ENCODE measurements around the gene SCN4B.

The SCN4B gene

DNA sequence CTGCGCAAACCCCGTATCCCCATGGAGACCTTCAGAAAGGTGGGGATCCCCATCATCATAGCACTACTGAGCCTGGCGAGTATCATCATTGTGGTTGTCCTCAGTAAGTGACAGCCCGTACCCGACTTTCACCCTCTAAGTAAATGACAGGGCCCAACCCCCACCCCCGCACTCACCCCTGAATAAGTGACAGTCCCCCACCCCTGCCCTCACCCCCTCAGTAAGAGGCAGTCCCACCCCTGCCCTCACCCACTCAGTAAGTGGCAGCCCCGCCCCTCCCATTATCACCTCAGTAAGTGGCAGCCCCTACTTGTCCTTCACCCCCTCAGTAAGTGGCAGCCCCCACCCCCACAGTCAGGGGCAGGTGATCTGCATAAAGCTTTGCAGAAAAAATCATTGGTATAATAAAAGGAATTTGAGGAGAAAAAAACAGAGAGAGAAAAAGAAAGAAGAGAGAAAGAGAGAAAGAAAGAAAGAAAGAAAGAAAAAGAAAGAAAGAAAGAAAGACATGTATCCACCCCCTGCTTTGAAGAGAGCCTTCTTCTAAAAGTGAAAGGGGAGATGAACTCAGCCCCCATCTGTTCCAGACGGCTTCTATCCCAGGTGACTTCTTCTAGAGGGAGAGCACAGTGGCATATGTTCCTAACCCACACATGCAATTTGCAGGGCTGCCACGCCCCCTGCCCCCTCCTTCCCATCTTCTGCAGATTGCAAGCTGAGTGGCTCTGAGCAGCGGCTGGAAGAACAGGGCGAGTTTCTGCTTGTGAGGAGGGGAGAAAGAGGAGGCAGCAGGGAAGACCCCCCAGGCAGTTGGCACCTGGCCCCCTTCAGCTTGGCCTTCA lies 53.4 kb downstream of the SCN4B start:
- ATAC-seq: no peak

DNA sequence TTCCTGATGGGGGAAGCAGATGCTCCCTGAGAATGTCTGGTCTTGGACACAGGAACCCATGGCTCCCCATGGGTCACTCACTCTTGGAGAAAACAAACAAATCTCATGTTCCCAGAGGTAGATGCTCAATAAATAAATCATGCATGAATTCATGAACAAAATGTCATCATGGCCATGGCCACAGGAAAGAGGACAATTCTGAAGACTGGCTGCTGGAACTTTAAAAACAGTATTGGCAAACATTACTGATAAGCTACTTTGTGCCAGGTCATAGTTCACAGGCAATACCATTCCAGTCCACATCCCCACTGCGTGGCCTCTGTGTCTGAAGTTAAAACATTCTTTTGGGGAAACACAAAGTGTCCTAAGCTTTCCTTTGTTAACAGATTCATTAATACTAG lies 56.7 kb downstream of the SCN4B start:
- no peak for ATAC-seq

DNA sequence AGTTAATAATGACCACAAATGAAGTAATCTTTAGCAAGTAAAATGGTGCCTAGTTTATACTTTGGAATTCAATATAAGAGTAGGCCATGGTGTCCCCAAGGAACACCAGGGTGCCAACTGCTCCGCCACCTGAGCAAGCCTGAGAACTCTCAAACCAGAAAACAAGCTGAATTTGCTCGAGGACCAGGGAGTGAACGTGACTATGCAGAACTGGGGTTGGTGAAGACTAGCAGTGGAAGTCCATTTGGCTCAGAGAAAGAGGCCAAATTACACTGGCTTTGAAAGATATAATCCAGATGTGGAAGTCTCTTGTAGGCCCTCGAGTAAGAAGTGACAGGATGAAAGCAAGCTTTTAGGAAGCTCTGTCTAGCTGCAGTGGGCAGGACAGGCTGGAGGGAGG lies 57.1 kb downstream of the SCN4B start:
- ATAC-seq: no peak

DNA sequence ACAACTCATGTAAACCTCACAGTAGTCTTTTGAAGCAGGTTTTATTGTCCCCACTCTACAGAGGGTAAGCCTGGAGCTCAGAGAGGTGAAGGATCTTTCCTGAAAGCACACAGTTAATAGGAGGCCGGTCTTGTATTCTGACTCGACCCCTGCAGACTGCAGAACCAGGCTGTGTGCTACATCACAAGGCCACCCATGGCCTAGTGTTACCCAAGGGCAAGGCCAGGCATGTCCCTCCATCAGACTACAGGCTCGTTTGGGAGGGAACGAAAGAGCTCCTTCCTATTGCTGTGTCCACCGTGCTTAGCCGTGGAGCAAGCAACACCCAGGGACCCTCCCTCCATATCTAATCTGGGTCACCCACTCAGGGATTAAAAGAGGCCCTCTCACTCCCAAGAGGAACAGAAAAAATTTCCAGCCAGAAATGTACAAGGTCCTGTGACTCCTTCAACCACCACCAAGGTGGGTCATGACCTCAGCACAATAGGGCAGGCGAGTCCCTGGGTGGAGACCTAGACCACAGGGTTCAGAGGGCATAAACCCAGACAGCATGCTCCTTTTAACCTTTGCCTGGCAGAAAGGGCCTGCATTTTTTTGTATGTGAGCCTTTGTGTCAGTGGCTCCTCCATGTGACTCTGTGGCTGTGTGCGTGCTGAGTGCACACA lies 59.6 kb downstream of the SCN4B start:
- no peak for ATAC-seq

DNA sequence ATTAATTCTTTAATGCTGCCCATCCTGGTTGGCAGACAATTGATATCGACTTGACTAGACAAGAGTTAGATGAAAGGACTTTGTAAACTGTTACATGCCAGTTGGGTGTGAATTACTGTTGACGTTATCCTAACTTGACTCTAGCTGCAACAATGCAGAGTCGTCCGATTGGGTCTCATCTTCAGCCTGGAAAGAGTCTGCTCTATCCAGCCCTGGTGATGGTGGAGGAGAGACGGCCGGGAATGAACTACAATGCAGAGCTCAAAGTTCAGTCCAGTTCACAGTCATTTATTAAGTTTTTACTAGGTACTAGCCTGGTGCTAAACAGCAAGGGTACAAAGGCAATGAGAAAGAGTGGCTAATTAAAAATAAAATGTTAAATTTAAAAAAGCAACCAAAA lies 60.9 kb downstream of the SCN4B start:
- no peak for ATAC-seq

DNA sequence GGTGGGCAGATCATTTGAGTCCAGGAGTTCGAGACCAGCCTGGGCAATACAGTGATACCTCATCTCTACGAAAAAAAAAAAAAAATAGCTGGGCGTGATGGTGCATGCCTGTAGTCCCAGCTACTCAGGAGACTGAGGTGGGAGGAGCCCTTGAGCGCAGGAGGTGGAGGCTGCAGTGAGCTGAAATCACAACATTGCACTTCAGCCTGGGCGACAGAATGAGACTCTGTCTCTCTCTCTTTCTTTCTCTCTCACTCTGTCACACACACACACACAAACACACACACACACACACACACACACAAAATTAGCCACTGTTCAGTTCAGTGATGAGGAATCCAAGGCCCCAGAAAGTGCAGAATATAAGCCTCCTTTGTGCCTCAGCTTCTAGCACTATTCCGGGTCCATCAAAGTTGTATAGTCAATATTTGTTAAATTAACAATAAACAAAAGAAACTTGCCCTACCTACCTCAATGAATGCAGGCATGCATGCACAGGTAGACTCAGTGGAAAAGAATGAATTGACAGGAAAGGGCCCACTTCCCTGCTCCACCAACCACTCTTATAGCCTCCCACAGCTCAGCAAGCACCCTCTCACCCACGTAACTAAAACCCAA lies 62.0 kb downstream of the SCN4B start:
- no peak for ATAC-seq

DNA sequence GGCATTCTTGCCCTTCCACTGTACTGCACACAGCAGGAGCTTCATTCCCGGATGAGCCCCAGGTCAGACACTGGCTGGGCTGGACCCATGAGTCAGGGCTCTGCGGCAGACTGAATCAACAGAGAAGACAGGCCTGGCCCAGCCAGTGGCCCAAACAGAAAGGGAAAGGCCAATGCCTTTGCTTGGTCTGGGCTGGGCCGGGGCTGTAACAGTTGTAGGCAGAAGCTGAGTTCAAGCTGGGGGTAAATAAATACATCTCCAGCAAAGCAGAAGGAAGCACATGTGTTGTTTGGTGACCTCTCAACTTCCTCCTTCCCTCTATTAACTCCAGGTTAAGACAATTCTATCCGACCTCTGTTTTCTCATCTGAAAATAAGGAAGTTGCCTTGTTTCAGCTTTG lies 64.1 kb downstream of the SCN4B start:
- ATAC-seq: no peak

DNA sequence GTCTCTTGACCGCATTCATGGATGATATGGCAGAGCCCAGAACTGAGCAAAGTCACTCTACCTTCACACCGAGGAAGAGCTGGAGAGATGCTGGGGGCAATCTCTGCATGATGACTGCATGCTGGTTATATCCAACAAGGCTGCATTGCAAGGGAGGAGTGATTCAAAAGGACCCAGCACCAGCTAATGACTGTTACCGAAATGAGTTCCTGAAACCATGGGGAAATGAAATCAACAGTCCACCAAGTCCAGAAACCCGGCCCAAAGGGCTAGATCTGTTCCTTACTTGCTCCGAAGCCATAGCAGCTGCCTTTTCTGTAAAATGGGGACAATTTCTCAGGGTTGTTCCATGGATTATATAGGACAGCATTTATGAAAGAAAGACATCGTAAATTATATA lies 64.7 kb downstream of the SCN4B start:
- no peak for ATAC-seq

DNA sequence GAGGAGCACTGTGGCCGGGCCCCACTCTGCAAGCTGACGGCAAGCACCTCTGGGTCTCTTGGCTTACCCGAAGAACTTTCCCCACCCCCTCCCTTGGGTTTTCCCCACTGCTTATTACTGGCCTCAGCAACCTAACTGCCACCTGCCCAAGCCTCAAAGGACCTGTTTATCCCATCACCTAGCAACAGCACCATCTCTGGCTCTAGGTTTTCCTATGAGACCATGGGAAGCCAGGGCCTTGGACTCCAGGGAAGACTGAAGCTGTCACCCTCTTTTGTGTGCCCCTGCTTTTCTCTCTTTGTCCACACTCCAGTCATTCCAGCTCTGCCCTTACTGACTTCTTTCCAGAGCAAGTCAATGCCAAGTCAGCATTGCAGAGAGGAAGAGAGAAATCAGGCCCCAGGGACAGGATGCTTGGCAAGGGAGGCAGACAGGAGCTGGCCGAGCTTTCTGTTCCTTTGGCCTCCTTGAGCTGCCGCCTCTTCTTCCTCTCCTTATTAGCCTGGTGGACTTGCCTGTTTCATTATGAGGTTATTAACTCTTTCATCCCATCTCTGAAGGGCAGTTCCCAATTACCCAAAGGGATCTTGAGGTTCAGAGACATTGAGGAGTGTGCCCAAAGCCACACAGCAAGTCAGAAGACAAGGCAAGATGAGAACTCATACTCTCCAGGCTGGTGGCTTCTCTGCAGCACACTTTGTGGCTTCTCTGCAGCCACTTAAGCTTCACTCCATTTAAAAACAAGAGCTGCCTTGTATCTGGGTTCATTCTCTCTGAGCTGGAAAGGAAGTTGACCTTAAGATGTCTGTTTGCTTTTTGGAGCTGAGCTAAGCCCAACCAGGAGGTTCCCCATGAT lies 65.5 kb downstream of the SCN4B start, which contains the start of gene SMIM35:
SMIM35 (minus strand) TSS at position 51 of the 856 bp plus-strand sequence. CDS start 206 bp downstream, outside the sequence.
- no peak for ATAC-seq

DNA sequence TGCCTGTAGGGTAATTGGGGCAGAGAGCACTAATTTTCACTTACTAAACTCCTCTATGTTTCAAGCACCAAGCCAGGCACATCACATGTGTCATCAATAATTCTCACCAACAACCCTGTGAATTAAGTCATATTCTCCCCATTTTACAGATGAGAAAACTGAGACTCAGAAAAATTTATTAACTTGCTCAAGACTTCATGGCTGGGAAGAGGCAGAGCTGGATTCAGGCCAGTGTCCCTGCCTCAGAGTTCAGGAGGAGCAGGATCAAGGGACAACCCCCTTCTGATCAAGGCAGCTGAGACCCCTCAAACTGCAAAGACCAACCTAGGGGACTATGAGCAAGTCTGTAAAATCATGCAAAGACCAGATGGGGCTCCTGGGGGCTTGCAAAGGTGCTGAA lies 68.0 kb downstream of the SCN4B start:
- no peak for ATAC-seq

DNA sequence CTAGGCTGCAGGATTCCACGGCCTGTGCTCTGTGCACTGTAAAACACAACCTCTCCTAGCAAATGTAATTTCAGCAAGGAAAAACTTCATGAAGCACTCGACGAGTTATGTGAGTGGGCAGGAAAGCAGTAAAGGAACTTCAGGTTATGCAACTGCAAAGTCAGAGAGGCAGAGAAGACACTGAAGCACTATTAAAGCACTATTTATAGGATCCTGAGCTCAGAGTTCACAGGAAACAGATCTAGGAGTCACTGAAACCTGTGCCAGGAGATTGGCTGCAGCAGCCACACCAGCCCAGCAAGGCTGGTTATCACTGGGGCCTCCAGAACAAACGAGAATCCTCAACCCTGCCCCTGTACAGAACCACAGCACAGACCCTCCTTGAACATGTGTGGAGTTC lies 68.4 kb downstream of the SCN4B start:
- ATAC-seq: no peak

All from activated CD4-positive, CD25-positive, alpha-beta regulatory T cell treated with anti-CD3 and anti-CD28 coated beads, Interleukin-2, amount 50 U/mL, for 24 hours (primary cell).